HG03025 (cell line): ENCODE results near the gene LRRC73.
"Not testable (repeated sequence)": the region's sequence is repeated elsewhere in the genome, so short reads cannot be mapped to it uniquely, and the experiment has no call there.

Experiments used
- ATAC-seq: cut with Tn5 transposase; IDR thresholded peaks from one replicate; pipeline ENCODE4 v1.9.1; 2021; ENCODE audit warnings: mild to moderate bottlenecking, moderate library complexity; ENCODE audit not compliant: unreplicated experiment, low FRiP score

Gene LRRC73

DNA sequence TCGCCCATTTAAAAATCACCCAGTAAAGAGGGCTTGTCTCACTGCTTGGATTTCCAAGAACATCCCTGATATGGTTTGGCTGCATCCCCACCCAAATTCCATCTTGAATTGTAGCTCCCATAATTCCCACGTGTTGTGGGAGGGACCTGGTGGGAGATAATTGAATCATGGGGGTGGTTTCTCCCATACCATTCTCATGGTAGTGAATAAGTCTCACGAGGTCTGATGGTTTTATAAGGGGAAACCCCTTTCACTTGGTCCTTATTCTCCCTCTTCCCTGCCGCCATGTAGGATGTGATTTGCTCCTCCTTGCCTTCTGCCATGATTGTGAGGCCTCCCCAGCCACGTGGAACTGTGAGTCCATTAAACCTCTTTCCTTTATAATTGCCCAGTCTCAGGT lies 42.9 kb downstream of the LRRC73 start:
- ATAC-seq, result not testable (repeated sequence)

DNA sequence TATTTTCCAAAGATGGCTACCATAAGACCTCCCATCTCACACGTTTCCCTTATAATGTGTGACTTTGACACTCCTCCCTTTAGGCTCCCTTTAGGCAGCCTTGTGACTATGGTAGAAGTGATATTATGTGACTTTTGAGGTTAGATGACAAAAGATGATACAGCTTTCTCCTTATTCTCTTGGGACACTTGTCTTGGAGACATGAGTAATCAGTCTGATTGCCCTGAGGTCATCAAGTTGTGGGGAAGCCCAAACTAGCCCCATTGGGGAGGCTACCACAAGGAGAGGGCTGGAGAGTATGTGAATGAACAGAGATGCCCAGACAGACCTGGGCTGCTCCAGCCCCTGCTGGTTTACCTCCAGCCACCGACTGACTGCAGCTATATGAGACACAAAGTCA lies 44.2 kb downstream of the LRRC73 start:
- no peak for ATAC-seq

DNA sequence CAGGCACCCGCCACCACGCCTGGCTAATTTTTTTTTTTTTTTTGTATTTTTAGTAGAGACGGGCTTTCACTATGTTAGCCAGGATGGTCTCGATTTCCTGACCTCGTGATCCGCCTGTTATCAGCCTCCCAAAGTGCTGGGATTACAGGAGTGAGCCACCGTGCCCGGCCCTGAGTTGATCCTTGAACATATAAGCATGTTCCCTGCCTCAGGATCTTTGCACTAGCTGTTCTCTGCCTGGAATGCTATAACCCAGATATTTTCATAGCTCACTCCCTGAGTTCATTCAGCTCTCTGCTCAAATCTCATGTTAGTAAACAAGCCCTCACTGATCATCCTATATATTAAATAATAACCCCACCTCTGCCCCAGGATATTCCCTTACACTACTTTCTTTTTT lies 45.8 kb downstream of the LRRC73 start:
- no peak for ATAC-seq

DNA sequence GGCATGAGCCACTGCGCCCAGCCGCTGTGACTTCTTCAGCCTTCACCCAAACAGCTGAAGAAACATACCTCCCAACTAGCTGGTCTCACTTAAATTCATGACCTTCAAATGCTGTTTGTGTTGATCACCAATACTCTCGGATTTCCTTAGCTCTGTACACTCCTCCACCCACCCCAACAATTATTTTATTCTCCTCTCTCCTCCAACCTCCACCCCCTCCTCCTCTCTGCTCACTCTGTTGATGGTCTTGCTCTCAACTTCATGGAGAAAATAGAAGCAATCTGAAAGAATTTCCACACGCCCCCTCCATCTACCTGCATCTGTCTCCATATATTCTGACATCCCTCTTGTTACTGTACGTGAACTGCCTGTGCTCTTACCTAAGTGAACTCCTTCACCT lies 48.2 kb downstream of the LRRC73 start:
- ATAC-seq, result no peak

DNA sequence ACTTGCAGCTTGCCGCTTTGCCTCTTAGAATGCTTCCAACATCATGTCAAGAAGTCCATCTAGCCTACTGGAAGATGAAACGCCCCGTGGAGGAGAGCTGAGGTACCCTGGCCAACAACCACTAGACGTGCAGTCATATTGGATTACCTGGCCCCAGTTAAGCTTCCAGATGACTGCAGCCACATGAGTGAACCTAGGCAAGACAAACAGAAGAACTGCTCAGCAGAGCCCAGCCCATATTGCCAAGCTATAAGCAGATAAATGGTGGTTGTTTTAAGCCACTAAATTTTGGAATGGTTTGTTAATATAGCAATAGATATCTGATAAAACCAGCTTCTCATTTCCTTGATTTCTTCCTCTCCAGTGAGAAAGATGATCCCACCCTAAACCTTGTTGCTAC lies 50.1 kb downstream of the LRRC73 start:
- no peak for ATAC-seq

- no peak for ATAC-seq
Observed at GRCh38 chr6:43459535-43459934, 50.6 kb downstream of the LRRC73 start.

- ATAC-seq, result not testable (repeated sequence)
Observed at GRCh38 chr6:43458154-43458553, 52.0 kb downstream of the LRRC73 start.

GRCh38 chr6:43457643-43458042 lies 52.5 kb downstream of the LRRC73 start:
- ATAC-seq, result no peak
